ENCODE data around the gene SCYGR5. TPM values are rescaled to one million over a fixed set of nuclear protein-coding genes. Genes with fewer than 3 reads are reported as not detected.

SCYGR5 gene
- polyA plus RNA-seq, 1 experiment, result not detected

- no peak for DNase-seq (ENCODE audit: low read depth, low spot score)
- CTCF ChIA-PET, result no interaction called here
- Histone ChIP-seq H3K27ac (ENCODE audit: low read depth, low read length) (no peak overlapping the region), H3K4me3 (ENCODE audit: low read depth, low read length) (no peak overlapping the region), H3K9me3 (ENCODE audit: control insufficient read depth, insufficient read depth, low read length) (no peaks in the 10 kb centered on the region), H3K27me3 (ENCODE audit: control insufficient read depth, insufficient read depth, low read length) (no peaks in the 10 kb centered on the region)
- TF ChIP-seq, protein P1, sequence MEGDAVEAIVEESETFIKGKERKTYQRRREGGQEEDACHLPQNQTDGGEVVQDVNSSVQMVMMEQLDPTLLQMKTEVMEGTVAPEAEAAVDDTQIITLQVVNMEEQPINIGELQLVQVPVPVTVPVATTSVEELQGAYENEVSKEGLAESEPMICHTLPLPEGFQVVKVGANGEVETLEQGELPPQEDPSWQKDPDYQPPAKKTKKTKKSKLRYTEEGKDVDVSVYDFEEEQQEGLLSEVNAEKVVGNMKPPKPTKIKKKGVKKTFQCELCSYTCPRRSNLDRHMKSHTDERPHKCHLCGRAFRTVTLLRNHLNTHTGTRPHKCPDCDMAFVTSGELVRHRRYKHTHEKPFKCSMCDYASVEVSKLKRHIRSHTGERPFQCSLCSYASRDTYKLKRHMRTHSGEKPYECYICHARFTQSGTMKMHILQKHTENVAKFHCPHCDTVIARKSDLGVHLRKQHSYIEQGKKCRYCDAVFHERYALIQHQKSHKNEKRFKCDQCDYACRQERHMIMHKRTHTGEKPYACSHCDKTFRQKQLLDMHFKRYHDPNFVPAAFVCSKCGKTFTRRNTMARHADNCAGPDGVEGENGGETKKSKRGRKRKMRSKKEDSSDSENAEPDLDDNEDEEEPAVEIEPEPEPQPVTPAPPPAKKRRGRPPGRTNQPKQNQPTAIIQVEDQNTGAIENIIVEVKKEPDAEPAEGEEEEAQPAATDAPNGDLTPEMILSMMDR (IDR thresholded peaks at IDR 0.05; ENCODE audit: low read depth, low read length), result no peak
- POLR2A ChIA-PET, result no interaction called here
These were observed 20.6 kb downstream of the SCYGR5 start for GRCh38 chr2:227687189-227687588.

DNA sequence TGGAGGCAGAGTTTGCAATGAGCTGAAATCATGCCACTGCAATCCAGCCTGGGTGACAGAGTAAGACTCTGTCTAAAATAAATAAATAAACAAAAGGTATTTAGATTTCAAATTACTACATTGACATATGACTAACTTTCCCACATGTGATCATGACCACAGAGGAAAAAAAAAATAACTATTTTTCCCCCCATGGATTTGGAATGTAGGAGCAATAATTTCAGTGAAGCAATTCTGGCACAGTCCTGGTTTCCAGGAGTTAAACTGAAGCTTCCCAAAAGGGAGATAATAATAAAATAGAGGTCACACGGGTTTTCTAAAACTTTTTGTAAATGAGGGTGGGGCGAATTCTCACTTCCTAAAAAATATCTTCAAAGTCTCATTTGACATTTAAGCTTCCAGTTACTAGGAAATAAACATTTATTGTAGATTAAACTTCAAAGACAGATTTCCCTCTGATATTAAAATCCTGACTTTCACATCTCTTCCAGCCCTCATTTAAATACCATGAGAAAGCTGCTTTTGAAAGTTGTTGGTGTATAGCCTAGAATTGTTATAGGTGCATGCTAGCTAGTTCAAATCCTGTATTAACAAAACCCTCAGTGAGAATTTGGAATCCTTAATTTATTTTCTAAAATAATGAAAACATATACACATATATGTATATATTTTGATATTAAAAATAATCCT is 30.5 kb downstream of the SCYGR5 start:
- no peak for DNase-seq (ENCODE audit: low read depth, low spot score)
- H3K9me3 ChIP-seq (ENCODE audit: control insufficient read depth, insufficient read depth, low read length), result no peaks in the 10 kb centered on the region; the same call in 1 of the 2 replicates
- H3K27me3 ChIP-seq (ENCODE audit: control insufficient read depth, insufficient read depth, low read length), result no peaks in the 10 kb centered on the region
- ChIA-PET CTCF (interaction anchor here (1.0 kb wide), 1 partner anchor 39 kb away, joined by 3 read pairs; no protein-coding TSS in a partner anchor), POLR2A (no interaction called here)
- H3K27ac ChIP-seq (ENCODE audit: low read depth, low read length), result no peak overlapping the region
- H3K4me3 ChIP-seq (ENCODE audit: low read depth, low read length), result no peak overlapping the region
- TF ChIP-seq, protein P1 (IDR thresholded peaks at IDR 0.05; ENCODE audit: low read depth, low read length), result no peak

DNA sequence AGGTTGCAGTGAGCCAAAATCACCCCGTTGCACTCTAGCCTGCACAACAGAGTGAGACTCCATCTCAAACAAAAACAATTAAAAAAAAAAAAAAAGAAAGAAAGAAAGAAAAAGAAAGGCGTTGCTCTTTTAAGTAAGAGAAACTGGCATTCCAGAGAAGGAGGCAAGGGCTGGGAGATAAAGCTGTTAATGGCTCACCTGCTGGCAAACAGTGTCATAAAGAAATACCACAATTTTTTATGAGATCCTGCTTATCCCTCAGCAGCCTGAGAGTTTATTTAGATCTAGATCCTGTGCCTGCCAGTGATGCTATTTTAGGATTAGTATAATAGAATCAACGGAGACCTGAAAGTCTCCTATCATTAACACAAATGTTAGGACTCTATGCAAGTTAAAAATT is 35.0 kb downstream of the SCYGR5 start:
- H3K4me3 ChIP-seq (ENCODE audit: low read depth, low read length), result no peak overlapping the region

GRCh38 chr2:227703280-227703732 is 36.7 kb downstream of the SCYGR5 start:
- no peak for DNase-seq (ENCODE audit: low read depth, low spot score)
- no peaks in the 10 kb centered on the region for H3K27me3 ChIP-seq (ENCODE audit: control insufficient read depth, insufficient read depth, low read length)
- ChIA-PET POLR2A (no interaction called here), CTCF (interaction anchor here (1.2 kb wide), 1 partner anchor 63 kb away, joined by 3 read pairs; no protein-coding TSS in a partner anchor)
- H3K4me3 ChIP-seq (ENCODE audit: low read depth, low read length), result no peak overlapping the region
- TF ChIP-seq, protein P1 (IDR thresholded peaks at IDR 0.05; ENCODE audit: low read depth, low read length), result no peak
- H3K27ac ChIP-seq (ENCODE audit: low read depth, low read length), result no peak overlapping the region
- H3K9me3 ChIP-seq (ENCODE audit: control insufficient read depth, insufficient read depth, low read length), result no peaks in the 10 kb centered on the region; the same call in 1 of the 2 replicates

More for the DNA sequence above, 35.0 kb downstream of the SCYGR5 start:
- ChIA-PET POLR2A (no interaction called here), CTCF (no interaction called here)
- TF ChIP-seq, protein P1 (IDR thresholded peaks at IDR 0.05; ENCODE audit: low read depth, low read length), result no peak
- no peaks in the 10 kb centered on the region for H3K27me3 ChIP-seq (ENCODE audit: control insufficient read depth, insufficient read depth, low read length)
- H3K9me3 ChIP-seq (ENCODE audit: control insufficient read depth, insufficient read depth, low read length), result no peaks in the 10 kb centered on the region; the same call in 1 of the 2 replicates
- DNase-seq (ENCODE audit: low read depth, low spot score), result no peak
- no peak overlapping the region for H3K27ac ChIP-seq (ENCODE audit: low read depth, low read length)

GRCh38 chr2:227703961-227704360 is 37.4 kb downstream of the SCYGR5 start:
- ChIA-PET CTCF (no interaction called here), POLR2A (no interaction called here)
- H3K4me3 ChIP-seq (ENCODE audit: low read depth, low read length), result no peak overlapping the region
- H3K27me3 ChIP-seq (ENCODE audit: control insufficient read depth, insufficient read depth, low read length), result no peaks in the 10 kb centered on the region
- H3K9me3 ChIP-seq (ENCODE audit: control insufficient read depth, insufficient read depth, low read length), result no peaks in the 10 kb centered on the region; the same call in 1 of the 2 replicates
- TF ChIP-seq, protein P1 (IDR thresholded peaks at IDR 0.05; ENCODE audit: low read depth, low read length), result no peak
- DNase-seq (ENCODE audit: low read depth, low spot score), result no peak
- no peak overlapping the region for H3K27ac ChIP-seq (ENCODE audit: low read depth, low read length)

Measured in AG04450 (cell line).